HTR-8/SVneo (cell line): ENCODE data around the gene SNX3.
"Not testable (repeated sequence)": the region's sequence is repeated elsewhere in the genome, so short reads cannot be mapped to it uniquely, and the experiment has no call there.

ENCODE experiments used
- DNase-seq: peaks from one replicate; pipeline ENCODE4 v3.0.0; 2011; ENCODE audit warnings: low spot score, mixed read lengths; ENCODE audit not compliant: insufficient read length
- FAIRE-seq: peaks from 2 replicates; lab custom pipeline; 2011; peaks lifted over from hg19 to GRCh38; lab: Jason Lieb, UNC

Gene SNX3

GRCh38 chr6:108268845-108269244 lies 8.0 kb upstream of the SNX3 start:
- DNase-seq (no peak), FAIRE-seq (no peak)

GRCh38 chr6:108263371-108263770 lies 2.5 kb upstream of the SNX3 start:
- no peak for FAIRE-seq
- no peak for DNase-seq

- FAIRE-seq: no peak
- peak; percentile 17 for DNase-seq
These were observed 573 bp downstream of the SNX3 start for GRCh38 chr6:108260126-108260808.

- no peak for FAIRE-seq
- DNase-seq: no peak
These were observed 6.1 kb downstream of the SNX3 start for GRCh38 chr6:108254433-108255410.

GRCh38 chr6:108253241-108253640 lies 7.6 kb downstream of the SNX3 start:
- FAIRE-seq (no peak), DNase-seq (no peak)

GRCh38 chr6:108252055-108252454 lies 8.8 kb downstream of the SNX3 start:
- FAIRE-seq: no peak
- no peak for DNase-seq

- no peak for DNase-seq
- FAIRE-seq: no peak
These were observed 9.6 kb downstream of the SNX3 start for GRCh38 chr6:108251252-108251651.

- FAIRE-seq (no peak), DNase-seq (no peak)
These were observed 10.5 kb downstream of the SNX3 start for GRCh38 chr6:108250240-108250866.

GRCh38 chr6:108247965-108248536 lies 12.8 kb downstream of the SNX3 start:
- DNase-seq: no peak
- FAIRE-seq: no peak

- DNase-seq, FAIRE-seq: not testable (repeated sequence)
These were observed 15.7 kb downstream of the SNX3 start for GRCh38 chr6:108245095-108245494.

- DNase-seq (no peak), FAIRE-seq (no peak)
These were observed 17.0 kb downstream of the SNX3 start for GRCh38 chr6:108243836-108244235.

- DNase-seq: no peak
- no peak for FAIRE-seq
These were observed 18.1 kb downstream of the SNX3 start for GRCh38 chr6:108242721-108243120.

GRCh38 chr6:108242259-108242658 lies 18.6 kb downstream of the SNX3 start:
- FAIRE-seq: no peak
- no peak for DNase-seq

- no peak for FAIRE-seq
- DNase-seq: no peak
These were observed 22.5 kb downstream of the SNX3 start for GRCh38 chr6:108238322-108238721.

GRCh38 chr6:108236791-108237190 lies 24.0 kb downstream of the SNX3 start:
- no peak for DNase-seq
- no peak for FAIRE-seq

- DNase-seq (no peak), FAIRE-seq (no peak)
These were observed 25.7 kb downstream of the SNX3 start for GRCh38 chr6:108235127-108235526.

GRCh38 chr6:108228416-108228815 lies 32.4 kb downstream of the SNX3 start:
- no peak for FAIRE-seq
- no peak for DNase-seq

- DNase-seq (no peak), FAIRE-seq (no peak)
These were observed 33.5 kb downstream of the SNX3 start for GRCh38 chr6:108227290-108227689.

- DNase-seq: no peak
- no peak for FAIRE-seq
These were observed 38.3 kb downstream of the SNX3 start for GRCh38 chr6:108222504-108222903.

- FAIRE-seq (no peak), DNase-seq (no peak)
These were observed 38.8 kb downstream of the SNX3 start for GRCh38 chr6:108222064-108222463.

- DNase-seq (no peak), FAIRE-seq (no peak)
These were observed 49.2 kb downstream of the SNX3 start for GRCh38 chr6:108211671-108212070.
